ENCODE measurements around the gene TGM3. TPM values are rescaled to one million over a fixed set of nuclear protein-coding genes. Genes with fewer than 3 reads are reported as not detected.

TGM3 gene
- total and polyA plus RNA-seq, 2 of the 4 experiments (the other 2 are of a cell fraction) = not detected

DNA sequence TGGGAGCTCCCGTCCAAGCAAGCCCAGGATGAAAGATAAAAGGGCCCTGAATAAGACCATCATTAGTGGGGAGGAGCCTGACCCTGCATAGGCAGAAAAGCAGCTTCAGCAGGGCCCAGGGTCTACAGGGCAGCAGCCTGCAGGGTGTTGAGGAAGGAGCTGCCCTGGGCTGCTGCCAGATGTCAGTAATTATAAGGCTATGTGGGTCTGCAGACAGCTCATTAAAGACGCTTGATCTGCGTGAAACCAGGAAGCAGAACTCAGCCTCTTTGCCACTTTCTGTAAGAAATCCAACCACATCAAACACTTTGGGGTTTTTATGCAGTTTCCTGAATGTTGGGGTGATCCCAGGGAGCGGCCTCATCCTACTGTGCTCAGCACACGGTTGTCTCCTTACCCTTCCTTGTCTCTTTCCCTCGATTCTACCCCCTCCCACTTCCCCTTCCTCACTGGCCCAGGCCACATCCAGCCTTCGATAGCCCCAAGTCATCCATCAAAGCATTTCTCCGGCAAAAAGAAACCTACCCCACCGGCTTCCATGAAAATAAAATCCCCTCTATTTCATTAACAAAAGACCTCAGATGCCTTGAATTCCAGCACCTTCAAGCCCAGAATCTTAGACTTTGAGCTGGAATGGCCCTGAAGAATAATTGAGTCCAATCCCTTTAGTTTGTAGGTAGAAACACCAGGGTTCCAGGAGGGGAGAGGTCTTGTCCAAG is 83.9 kb downstream of the TGM3 start:
- ATAC-seq (ENCODE audit: low read depth) = no peak
- CTCF ChIA-PET = interaction anchor here (0.6 kb wide), 1 partner anchor 67 kb away, joined by 4 read pairs; no protein-coding TSS in a partner anchor
- H3K9ac ChIP-seq (ENCODE audit: low read depth, low read length) = no peak overlapping the region
- H3K36me3 ChIP-seq (ENCODE audit: control insufficient read depth, insufficient read depth, low read length) = no peaks in the 10 kb centered on the region
- H2BK20ac ChIP-seq (ENCODE audit: low read depth, low read length) = no peak overlapping the region
- no peaks in the 10 kb centered on the region for H3K4me1 ChIP-seq (ENCODE audit: control insufficient read depth, insufficient read depth, low read length)
- H4K5ac ChIP-seq (ENCODE audit: low read depth, low read length) = no peak overlapping the region
- in situ Hi-C loops (cut with MboI; ENCODE audit: low sequenced_read_pairs) (no loop called here), intact Hi-C loops (cut with micrococcal nuclease) (no loop called here), dilution Hi-C loops (cut with HindIII; ENCODE audit: low sequenced_read_pairs, unreplicated experiment) (no loop called here)
- POLR2A ChIA-PET (ENCODE audit: unreplicated experiment) = no interaction called here
- no peak overlapping the region for H2BK5ac ChIP-seq (ENCODE audit: low read depth, low read length, poor library complexity, severe bottlenecking)
- no peak overlapping the region for H3K4me3 ChIP-seq (ENCODE audit: insufficient read depth, low read depth, low read length)
- no peak overlapping the region for H2BK15ac ChIP-seq (ENCODE audit: low read depth, low read length)
- H2AK9ac ChIP-seq (replicated peaks; ENCODE audit: low read depth, low read length, poor library complexity) = no peak overlapping the region
- no peak overlapping the region for H3K56ac ChIP-seq (ENCODE audit: extremely low read depth, insufficient read depth, low read length)
- H3K79me1 ChIP-seq (ENCODE audit: low read depth in 1 of 2, low read length in 2 of 2) = no peaks in the 10 kb centered on the region
- no peak overlapping the region for H3K14ac ChIP-seq (replicated peaks; ENCODE audit: low read depth, low read length)
- WGBS, 2 experiments (ENCODE audit: extremely low coverage in 2 of 2, insufficient read length in 1 of 2) = no CpG with 5 or more reads among the region's 9 CpGs
- H3K4me2 ChIP-seq (ENCODE audit: low read depth, low read length) = no peak overlapping the region
- H3K9me3 ChIP-seq (ENCODE audit: control insufficient read depth, insufficient read depth, low read length) = no peaks in the 10 kb centered on the region
- no peak overlapping the region for H4K91ac ChIP-seq (ENCODE audit: insufficient read depth, low read depth, low read length)
- H2AFZ ChIP-seq (replicated peaks; ENCODE audit: low read length, poor library complexity) = no peak overlapping the region
- H3K4ac ChIP-seq (ENCODE audit: low read depth, low read length) = no peak overlapping the region
- no peak overlapping the region for H3K23ac ChIP-seq (ENCODE audit: low read depth, low read length)
- H3K9me1 ChIP-seq (ENCODE audit: insufficient read depth, low read length) = no peaks in the 10 kb centered on the region
- BruUV-seq (replicated peaks) = no TSS peak
- H4K8ac ChIP-seq (ENCODE audit: low read depth in 2 of 2, low read length in 2 of 2) = no peak overlapping the region
- no peak for DNase-seq
- H2AK5ac ChIP-seq (ENCODE audit: low read depth, low read length) = no peak overlapping the region
- no peak overlapping the region for H3K27ac ChIP-seq (ENCODE audit: insufficient read depth, low read length)
- H2BK120ac ChIP-seq (ENCODE audit: low read depth, low read length) = no peak overlapping the region
- no peaks in the 10 kb centered on the region for H3K27me3 ChIP-seq (ENCODE audit: control insufficient read depth, insufficient read depth, low read length)
- H3K18ac ChIP-seq (ENCODE audit: low read depth, low read length) = no peak overlapping the region
- TF ChIP-seq POLR2A (IDR thresholded peaks at IDR 0.05; ENCODE audit: low read depth, low read length) = no peak
- TF ChIP-seq, protein P1, sequence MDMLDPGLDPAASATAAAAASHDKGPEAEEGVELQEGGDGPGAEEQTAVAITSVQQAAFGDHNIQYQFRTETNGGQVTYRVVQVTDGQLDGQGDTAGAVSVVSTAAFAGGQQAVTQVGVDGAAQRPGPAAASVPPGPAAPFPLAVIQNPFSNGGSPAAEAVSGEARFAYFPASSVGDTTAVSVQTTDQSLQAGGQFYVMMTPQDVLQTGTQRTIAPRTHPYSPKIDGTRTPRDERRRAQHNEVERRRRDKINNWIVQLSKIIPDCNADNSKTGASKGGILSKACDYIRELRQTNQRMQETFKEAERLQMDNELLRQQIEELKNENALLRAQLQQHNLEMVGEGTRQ (IDR thresholded peaks at IDR 0.05; ENCODE audit: low read depth, low read length) = no peak
- TF ChIP-seq, protein P2, sequence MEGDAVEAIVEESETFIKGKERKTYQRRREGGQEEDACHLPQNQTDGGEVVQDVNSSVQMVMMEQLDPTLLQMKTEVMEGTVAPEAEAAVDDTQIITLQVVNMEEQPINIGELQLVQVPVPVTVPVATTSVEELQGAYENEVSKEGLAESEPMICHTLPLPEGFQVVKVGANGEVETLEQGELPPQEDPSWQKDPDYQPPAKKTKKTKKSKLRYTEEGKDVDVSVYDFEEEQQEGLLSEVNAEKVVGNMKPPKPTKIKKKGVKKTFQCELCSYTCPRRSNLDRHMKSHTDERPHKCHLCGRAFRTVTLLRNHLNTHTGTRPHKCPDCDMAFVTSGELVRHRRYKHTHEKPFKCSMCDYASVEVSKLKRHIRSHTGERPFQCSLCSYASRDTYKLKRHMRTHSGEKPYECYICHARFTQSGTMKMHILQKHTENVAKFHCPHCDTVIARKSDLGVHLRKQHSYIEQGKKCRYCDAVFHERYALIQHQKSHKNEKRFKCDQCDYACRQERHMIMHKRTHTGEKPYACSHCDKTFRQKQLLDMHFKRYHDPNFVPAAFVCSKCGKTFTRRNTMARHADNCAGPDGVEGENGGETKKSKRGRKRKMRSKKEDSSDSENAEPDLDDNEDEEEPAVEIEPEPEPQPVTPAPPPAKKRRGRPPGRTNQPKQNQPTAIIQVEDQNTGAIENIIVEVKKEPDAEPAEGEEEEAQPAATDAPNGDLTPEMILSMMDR (conservative IDR thresholded peaks at IDR 0.05; ENCODE audit: low read depth, low read length) = no peak
- no peak for TF ChIP-seq BHLHE40 (IDR thresholded peaks at IDR 0.05; ENCODE audit: low read depth, low read length)
- no peak for TF ChIP-seq RFX5 (IDR thresholded peaks at IDR 0.05; ENCODE audit: low read depth, low read length)
- TF ChIP-seq, protein P3, sequence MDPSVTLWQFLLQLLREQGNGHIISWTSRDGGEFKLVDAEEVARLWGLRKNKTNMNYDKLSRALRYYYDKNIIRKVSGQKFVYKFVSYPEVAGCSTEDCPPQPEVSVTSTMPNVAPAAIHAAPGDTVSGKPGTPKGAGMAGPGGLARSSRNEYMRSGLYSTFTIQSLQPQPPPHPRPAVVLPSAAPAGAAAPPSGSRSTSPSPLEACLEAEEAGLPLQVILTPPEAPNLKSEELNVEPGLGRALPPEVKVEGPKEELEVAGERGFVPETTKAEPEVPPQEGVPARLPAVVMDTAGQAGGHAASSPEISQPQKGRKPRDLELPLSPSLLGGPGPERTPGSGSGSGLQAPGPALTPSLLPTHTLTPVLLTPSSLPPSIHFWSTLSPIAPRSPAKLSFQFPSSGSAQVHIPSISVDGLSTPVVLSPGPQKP (IDR thresholded peaks at IDR 0.05; ENCODE audit: borderline replicate concordance, low read depth, low read length) = no peak
- no peak for TF ChIP-seq CEBPB (IDR thresholded peaks at IDR 0.05; ENCODE audit: low read depth, low read length)
- TF ChIP-seq RAD21 (IDR thresholded peaks at IDR 0.05; ENCODE audit: low read length) = no peak
- TF ChIP-seq MAFK (IDR thresholded peaks at IDR 0.05; ENCODE audit: low read depth, low read length) = no peak
- no peak for TF ChIP-seq SMC3 (IDR thresholded peaks at IDR 0.05; ENCODE audit: low read depth, low read length)
- no peak for TF ChIP-seq FOS (IDR thresholded peaks at IDR 0.05; ENCODE audit: low read depth, low read length)
- TF ChIP-seq RCOR1 (IDR thresholded peaks at IDR 0.05; ENCODE audit: insufficient replicate concordance, low read length) = no peak
- no peak for TF ChIP-seq NFE2L2 (IDR thresholded peaks at IDR 0.05; ENCODE audit: low read depth, low read length)
- TF ChIP-seq MAZ (IDR thresholded peaks at IDR 0.05; ENCODE audit: borderline replicate concordance, low read depth, low read length) = no peak
- TF ChIP-seq MXI1 (IDR thresholded peaks at IDR 0.05; ENCODE audit: borderline replicate concordance, low read depth, low read length) = no peak
- no peak for TF ChIP-seq CHD1 (IDR thresholded peaks at IDR 0.05; ENCODE audit: low read depth, low read length)
- no peaks in the 10 kb centered on the region for H4K20me1 ChIP-seq (ENCODE audit: insufficient read depth, low read length)
